ENCODE results near the gene HOTAIR. TPM values are rescaled to one million over a fixed set of nuclear protein-coding genes. Genes with fewer than 3 reads are reported as not detected.

The HOTAIR gene
- total RNA-seq, 1 donor from 2014 or later: not detected

DNA sequence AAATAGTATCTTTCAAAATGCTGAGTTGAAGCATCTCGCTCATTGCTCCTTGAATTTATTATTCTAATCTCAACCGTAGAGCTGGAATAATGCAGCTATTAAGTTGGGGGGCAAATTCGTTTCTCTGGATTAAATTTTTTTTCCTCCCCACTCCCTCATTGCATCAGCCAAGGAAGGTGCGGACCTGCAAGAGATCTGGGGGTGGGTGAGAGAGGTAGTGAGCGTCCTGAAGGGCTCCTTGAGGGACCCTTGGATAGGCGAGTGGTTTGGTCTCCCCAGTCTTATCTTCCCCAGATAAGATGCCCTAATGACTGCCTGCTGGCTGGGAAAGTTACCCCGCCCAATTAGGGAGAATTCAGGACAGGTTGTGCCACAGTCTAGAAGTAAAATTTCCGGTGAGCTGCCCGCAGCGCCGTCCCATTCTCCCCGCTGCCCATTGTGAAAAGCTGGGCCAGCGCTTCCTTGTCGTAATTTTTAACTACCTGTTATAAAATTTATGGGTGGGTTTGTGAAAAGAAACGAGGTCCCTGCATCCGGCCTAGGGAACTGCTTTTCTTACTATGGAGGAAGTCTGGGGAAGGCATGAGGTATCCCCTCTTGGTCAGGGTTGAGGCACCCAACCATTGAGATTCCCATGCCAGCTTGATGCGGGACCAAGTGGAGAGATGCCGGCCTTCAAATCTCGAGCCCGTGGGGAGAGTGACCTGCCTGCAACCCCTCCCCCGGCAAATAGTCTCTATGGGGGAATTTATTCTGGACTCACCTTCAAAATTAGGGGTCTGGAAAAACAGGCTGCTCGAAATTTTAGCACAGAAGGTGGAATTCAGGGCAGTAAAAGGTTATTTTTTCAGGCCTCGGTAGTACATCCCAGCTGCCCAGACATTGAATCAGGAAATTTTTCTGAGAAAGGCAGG lies 40.5 kb upstream of the HOTAIR start:
- DNase-seq: no peak
- no peak for ATAC-seq (ENCODE audit: low read depth)
- Mint-ChIP-seq H3K4me1 (peaks cover 32% of the 10 kb centered on the region), H3K27me3 (peaks cover 62% of the 10 kb centered on the region), H3K4me3 (no peak overlapping the region), H3K36me3 (ENCODE audit: low read depth) (no peaks in the 10 kb centered on the region), H3K9me3 (no peaks in the 10 kb centered on the region), H3K27ac (peak overlapping the region; percentile 50)
- CTCF ChIA-PET: interaction anchor here (1.1 to 2.0 kb wide), 2 partner anchors 17 to 192 kb away, joined by 3 to 6 read pairs; no protein-coding TSS in a partner anchor
- intact Hi-C loops (cut with micrococcal nuclease): loop anchor here (2.0 kb wide), 1 partner anchor 18 kb away; no protein-coding TSS in a partner anchor
- TF ChIP-seq, protein P1, sequence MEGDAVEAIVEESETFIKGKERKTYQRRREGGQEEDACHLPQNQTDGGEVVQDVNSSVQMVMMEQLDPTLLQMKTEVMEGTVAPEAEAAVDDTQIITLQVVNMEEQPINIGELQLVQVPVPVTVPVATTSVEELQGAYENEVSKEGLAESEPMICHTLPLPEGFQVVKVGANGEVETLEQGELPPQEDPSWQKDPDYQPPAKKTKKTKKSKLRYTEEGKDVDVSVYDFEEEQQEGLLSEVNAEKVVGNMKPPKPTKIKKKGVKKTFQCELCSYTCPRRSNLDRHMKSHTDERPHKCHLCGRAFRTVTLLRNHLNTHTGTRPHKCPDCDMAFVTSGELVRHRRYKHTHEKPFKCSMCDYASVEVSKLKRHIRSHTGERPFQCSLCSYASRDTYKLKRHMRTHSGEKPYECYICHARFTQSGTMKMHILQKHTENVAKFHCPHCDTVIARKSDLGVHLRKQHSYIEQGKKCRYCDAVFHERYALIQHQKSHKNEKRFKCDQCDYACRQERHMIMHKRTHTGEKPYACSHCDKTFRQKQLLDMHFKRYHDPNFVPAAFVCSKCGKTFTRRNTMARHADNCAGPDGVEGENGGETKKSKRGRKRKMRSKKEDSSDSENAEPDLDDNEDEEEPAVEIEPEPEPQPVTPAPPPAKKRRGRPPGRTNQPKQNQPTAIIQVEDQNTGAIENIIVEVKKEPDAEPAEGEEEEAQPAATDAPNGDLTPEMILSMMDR (IDR thresholded peaks at IDR 0.05): no peak
- POLR2A ChIA-PET: no interaction called here

DNA sequence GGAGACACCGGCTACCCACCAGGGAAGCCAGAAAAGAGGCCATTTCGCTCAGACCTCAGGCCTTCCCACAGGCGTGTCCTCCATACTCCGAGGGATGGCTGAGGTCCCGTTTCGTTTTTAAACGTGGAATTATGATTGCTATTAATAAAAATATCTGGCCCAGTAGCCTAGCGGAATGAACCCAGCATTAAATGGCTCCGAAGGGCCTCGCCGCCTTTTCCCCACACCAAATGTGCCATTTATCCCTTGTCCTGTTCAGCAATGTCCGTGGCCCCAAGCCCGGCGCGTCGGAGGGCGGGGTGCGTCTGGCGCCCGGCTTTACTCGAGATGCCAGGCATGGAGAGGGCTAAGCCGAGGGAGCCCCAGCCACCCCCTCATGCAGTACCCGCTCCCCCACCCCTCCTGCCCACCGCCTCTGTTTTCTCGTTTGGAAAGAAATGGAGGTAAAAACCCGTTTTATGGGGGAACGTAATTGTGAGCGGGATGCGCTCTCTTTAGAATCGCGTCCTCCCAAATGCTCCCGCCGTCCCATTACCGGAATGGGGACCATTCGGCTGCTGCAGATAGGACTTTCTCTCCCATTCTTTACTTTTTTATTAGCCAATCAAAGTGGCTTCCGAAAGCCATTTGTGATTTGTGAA lies 39.7 kb upstream of the HOTAIR start:
- intact Hi-C loops (cut with micrococcal nuclease): loop anchor here (2.0 kb wide), 1 partner anchor 18 kb away; no protein-coding TSS in a partner anchor
- H3K27ac Mint-ChIP-seq: no peak overlapping the region
- POLR2A ChIA-PET: no interaction called here
- H3K9me3 Mint-ChIP-seq: no peaks in the 10 kb centered on the region
- peaks cover 31% of the 10 kb centered on the region for H3K4me1 Mint-ChIP-seq
- CTCF ChIA-PET: interaction anchor here (0.8 to 2.0 kb wide), 3 partner anchors 17 to 193 kb away, joined by 3 to 6 read pairs (median 3); no protein-coding TSS in a partner anchor
- DNase-seq (no peak), ATAC-seq (ENCODE audit: low read depth) (no peak)
- TF ChIP-seq, protein P1 (IDR thresholded peaks at IDR 0.05): no peak
- H3K36me3 Mint-ChIP-seq (ENCODE audit: low read depth): no peaks in the 10 kb centered on the region
- peaks cover 63% of the 10 kb centered on the region for H3K27me3 Mint-ChIP-seq
- no peak overlapping the region for H3K4me3 Mint-ChIP-seq

DNA sequence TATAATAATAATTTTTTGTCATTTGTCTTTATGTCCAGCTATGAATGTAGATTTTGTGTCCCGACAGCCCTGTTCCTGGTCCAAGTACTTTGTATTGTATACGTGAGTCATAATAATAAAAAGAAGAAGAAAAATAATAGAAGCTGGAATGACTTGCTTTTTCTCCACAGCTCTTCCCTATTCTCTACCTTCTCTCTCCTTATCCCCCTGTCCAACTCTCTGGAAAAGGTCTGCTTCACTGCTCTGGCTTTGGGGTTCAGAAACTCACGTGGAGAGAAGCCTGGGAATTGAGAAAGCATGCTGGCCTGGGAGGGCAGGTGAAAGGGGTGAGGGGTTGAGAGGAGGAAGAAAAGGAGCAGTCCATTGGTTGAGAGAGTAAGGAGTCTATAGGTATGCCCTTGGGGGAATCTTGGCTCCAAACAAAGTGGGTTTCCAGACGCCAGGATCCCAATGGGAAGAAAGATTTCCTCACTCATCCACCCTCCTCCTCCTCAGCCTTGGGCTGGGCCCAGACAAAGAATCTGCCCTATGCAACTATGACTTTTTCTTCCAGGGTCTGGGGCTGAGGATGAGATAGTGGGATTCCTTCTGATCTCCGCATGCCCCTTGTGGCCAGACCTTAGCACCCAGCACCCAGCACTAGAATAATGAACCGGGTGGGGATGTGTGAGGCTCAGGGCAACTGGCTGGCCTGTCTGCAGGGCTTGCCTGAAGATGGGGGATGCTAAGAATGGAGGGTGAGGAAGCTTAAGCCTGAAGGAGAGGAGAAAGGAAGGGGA lies 38.1 kb upstream of the HOTAIR start:
- ATAC-seq (ENCODE audit: low read depth): no peak
- TF ChIP-seq, protein P1 (IDR thresholded peaks at IDR 0.05): no peak
- ChIA-PET POLR2A (no interaction called here), CTCF (interaction anchor here (2.0 kb wide), 1 partner anchor 195 kb away, joined by 6 read pairs; no protein-coding TSS in a partner anchor)
- DNase-seq: no peak
- no peak overlapping the region for H3K27ac Mint-ChIP-seq
- H3K36me3 Mint-ChIP-seq (ENCODE audit: low read depth): no peaks in the 10 kb centered on the region
- intact Hi-C loops (cut with micrococcal nuclease): no loop called here
- peaks cover 70% of the 10 kb centered on the region for H3K27me3 Mint-ChIP-seq
- H3K9me3 Mint-ChIP-seq: no peaks in the 10 kb centered on the region
- H3K4me1 Mint-ChIP-seq: peaks cover 29% of the 10 kb centered on the region
- H3K4me3 Mint-ChIP-seq: no peak overlapping the region

DNA sequence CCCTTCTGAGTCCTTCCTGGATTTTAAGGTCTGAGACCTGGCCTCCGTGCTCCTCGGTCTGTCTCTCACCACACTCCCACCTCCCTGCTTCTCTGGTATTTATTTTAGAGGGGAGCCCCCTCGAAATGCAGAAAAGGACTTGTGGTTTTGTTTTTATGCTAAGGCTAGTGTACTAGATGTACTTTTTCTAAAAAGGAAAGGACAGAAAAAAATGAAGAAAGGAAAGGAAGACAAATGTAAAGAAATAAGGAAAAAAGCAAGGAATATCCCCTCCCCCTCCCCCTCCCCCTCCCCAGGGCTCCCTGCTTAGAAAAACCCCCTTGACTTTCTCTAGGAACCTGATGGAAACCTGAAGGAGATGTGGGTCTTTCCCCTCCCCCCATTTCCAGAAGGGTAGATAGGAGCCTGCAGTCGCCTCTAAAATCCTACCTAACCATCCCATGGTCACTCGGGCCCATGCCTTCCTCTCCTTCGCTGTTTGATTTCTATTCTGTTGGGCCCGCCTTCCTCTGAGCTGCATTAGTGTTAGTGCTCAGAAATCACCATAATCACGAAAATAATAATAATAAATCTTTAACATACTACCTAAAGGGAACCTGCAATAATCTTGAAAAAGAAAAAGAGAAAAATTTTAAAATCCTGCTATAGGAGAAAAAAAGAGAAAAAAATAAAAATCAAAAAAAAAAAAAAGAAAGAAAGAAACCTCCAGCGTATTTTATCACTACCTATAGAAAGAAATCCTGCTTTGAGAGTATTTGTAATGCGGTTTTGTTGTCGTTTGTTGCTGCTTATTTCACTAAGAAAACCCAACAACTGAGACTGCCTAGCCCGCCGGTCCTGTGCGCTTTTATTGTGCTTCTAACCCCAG lies 37.1 kb upstream of the HOTAIR start:
- TF ChIP-seq, protein P1 (IDR thresholded peaks at IDR 0.05): no peak
- DNase-seq: no peak
- no peaks in the 10 kb centered on the region for H3K36me3 Mint-ChIP-seq (ENCODE audit: low read depth)
- intact Hi-C loops (cut with micrococcal nuclease): no loop called here
- peaks cover 21% of the 10 kb centered on the region for H3K4me1 Mint-ChIP-seq
- H3K27me3 Mint-ChIP-seq: peaks cover 71% of the 10 kb centered on the region
- no peak for ATAC-seq (ENCODE audit: low read depth)
- no peak overlapping the region for H3K27ac Mint-ChIP-seq
- H3K4me3 Mint-ChIP-seq: no peak overlapping the region
- ChIA-PET POLR2A (interaction anchor here (0.7 kb wide), 1 partner anchor 22 kb away, joined by 3 read pairs; no protein-coding TSS in a partner anchor), CTCF (no interaction called here)
- no peaks in the 10 kb centered on the region for H3K9me3 Mint-ChIP-seq

Measured in activated B cell treated with CpG ODN at 0.5 μM for 24 hours (primary cell).